NCI-H2196 (cell line): Measurements from ENCODE around the gene SLC7A6.

Source experiments
- DNase-seq: peaks from one replicate; lab custom pipeline; 2025; ENCODE audit not compliant: unreplicated experiment; lab: John Stamatoyannopoulos, UW

The SLC7A6 gene

DNA sequence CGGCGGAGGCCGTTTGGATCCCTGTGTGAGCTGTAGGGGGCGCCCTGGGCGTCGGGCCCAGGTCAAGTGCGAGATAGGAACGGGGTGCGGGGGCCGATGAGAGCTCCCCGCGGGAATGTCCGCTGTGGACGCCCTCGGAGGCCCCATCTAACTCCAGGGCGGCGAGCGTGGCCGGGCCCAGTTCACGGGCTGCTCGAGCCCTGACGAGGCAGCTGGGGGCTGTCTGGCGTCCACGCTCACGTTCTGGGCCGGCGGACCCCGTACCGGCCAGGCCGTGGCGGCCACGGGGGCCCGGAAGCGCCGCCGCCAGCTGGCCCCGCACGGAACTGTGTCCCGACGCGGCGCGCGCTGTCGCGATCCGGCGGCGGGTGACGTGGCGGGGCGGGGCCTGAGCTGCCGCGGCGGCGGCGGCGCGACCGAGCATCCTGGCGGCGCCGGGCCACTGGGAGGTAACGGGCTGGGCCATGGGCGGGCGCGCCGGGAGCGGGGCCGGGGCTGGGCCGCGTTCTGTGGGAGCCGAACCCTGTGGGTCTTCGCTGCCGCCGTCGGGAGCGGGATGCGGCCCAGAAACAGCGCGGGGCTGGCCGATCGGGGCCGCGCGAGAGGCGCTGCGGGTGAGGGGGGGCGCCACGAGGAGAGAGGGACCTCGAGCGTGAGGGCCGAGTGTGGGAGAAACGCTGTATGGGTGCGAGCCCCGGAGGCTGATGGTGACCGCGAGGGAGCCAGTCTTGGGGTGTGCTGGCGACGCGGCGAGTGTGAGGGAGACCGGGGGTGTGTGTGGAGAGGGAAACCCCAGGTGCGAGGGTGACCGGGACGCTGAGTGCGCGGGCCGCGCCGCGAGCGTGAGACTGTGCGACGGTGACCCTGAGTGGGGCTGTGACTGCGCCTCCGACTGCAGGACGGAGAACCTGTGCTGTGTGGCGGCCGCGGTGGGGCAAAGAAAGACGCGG lies at the start of gene SLC7A6:
SLC7A6 (plus strand) TSS at position 399 of the 950 bp plus-strand sequence. CDS start 10,201 bp downstream, outside the sequence.
- DNase-seq, result peak; percentile 27

DNA sequence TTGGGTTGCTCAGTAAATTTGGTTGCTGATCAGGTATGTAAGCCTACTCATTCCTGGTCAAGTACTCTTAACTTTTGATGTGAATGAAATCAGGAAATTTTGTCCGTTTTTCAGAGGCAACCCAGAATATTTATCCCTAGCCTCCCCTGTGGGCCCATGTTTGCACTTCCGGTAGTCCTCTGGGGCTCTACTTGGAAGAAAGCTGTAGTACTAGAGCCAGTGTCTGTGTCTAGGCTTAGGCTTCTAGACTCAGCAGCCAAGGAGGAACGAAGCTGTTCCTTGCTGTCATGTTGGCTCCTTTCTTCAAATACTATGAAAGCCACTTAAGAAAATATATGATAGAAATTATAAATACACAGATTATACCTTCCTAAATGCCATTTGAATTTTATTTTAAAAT lies 49.6 kb upstream of the SLC7A6 start:
- DNase-seq, result no peak

DNA sequence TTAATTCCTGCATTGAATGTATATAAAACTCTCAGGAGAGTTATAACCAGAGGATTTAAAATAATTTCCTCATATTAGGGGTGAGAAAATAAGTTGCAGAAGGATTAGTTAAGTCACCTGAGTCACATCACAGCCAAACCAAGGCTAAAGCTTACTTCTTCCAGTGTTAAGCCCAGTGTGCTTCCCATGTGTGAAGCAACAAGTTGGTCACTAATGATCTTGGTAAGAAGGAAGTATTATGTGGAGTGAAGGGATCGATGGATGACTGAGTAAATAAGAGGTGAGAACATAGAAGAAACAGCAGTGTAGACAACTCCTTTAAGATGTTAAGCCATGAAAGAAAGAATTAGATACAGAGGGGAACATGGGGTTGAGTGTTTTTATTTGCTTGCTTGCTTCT lies 49.0 kb upstream of the SLC7A6 start:
- no peak for DNase-seq

DNA sequence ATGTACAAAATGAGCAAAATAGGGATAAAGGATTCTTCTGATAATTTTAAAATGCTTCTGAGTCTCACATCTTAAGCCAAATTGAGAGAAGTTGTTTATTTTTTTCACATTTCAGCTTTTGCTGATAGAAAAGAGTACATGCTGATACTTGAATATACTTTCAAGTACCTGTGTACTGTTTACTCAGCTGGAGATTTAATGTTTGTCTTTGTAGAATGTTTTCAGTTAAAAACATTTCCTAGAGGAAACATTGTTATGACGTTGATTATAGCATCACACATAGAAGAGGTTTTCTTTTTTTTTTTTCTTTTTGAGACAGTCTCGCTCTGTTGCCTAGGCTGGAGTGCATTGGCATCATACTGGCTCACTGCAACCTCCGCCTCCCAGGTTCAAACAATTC lies 48.1 kb upstream of the SLC7A6 start:
- DNase-seq, result no peak

DNA sequence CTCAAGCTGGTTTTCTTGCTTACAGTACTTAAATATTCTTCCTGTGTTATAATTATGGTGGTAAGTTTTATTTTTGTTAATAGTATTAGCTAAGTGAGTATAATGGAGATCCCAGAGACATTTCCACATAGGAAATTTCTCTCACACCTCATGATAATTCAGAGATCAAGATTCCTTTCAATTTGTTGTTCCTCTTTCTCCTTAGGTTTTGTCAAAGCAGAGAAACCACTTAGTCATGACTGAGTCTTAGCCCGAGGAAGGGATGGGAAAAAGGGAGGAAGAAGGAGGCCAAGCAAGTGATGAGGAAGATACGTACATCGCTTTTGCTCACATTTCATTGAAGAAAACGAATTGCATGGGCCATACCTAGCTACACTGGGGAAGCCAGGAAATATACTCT lies 46.8 kb upstream of the SLC7A6 start:
- DNase-seq, result no peak

DNA sequence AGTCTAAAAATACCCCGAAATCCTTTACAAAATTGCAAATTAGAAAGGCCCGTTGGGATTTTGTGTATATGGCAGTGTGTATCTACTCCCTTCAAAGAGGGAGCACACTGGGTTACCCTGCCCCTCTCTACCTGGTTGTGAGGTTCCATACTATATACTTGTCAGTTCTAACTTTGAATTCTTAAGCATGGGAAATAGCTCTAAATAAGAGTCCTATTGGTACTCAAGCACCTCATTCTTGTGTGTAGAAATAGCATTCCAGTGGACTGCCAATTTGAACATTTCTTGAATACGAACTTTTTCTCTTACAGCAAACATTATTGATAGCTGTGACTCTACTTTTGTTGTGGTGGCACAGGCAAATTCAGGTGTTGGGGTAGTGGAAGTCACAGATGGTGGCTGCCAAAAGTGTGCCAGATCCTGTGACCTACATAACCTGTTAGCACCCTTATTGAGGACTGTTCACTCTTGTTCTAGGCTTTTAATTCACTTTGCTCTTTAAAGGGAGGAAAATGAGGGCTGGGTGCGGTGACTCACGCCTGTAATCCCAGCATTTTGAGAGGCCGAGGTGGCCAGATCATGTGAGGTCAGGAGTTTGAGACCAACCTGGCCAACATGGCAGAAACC lies 44.5 kb upstream of the SLC7A6 start:
- DNase-seq, result no peak

DNA sequence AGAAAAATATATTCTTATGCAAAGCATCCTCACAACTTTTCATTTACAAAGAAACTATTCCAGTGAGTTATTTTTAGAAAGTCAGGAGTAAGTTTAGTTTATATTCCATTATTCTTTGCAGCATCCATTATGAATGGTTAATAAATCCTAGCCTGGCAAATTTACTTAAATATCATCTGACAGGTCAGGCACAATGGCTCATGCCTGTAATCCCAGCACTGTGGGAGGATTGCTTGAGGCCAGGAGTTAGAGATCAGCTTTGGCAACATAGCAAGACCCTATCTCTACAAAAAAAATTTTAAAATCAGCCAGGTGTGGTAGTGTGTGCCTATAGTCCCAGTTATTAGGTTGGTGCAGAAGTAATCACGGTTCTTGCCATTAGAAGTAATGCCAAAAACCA lies 41.3 kb upstream of the SLC7A6 start:
- DNase-seq, result no peak

DNA sequence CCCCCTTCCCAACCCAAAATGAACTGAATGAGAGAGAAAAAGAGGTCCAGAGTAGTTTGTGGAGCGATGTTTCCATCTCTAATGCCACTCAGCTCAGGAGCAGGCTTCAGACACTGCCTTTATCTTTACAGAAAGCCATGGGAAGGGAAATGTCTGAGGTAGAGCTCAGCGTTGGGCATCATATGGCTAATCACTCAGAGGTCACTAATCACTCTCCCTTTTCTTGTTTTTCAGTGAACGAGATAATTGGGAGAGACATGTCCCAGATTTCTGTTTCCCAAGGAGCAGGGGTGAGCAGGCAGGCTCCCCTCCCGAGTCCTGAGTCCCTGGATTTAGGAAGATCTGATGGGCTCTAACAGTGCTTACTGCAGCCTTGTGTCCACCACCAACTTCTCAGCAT lies 38.2 kb upstream of the SLC7A6 start:
- no peak for DNase-seq

DNA sequence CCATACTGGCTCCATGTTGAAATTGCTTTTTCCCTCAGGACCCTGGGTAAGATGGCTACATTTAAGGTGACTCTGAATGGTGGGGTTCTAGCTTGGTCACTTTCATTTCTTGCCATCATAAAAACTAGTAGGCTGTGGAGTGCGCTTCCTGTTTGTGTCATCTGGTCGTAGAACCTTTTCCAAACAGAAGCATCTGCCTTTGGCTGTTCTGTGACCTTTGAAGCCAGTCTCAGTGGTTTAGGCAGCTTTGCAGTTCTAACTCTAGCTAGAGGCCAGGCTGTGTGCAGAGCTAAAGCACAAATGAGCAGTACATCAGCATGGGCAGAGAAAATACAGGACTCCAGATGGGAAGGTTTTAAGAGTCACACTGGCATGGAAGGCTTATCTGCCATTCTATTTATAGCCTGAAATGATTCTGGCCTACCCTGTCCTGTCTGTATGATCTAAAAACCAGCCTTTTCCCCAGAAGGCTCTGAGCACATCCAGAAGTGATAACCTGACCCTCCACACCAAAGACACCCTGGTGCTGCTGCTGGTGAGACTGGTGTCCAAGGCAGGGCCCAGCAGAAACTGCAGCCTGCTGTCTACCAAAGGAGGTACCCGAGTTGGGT lies 37.0 kb upstream of the SLC7A6 start:
- no peak for DNase-seq

DNA sequence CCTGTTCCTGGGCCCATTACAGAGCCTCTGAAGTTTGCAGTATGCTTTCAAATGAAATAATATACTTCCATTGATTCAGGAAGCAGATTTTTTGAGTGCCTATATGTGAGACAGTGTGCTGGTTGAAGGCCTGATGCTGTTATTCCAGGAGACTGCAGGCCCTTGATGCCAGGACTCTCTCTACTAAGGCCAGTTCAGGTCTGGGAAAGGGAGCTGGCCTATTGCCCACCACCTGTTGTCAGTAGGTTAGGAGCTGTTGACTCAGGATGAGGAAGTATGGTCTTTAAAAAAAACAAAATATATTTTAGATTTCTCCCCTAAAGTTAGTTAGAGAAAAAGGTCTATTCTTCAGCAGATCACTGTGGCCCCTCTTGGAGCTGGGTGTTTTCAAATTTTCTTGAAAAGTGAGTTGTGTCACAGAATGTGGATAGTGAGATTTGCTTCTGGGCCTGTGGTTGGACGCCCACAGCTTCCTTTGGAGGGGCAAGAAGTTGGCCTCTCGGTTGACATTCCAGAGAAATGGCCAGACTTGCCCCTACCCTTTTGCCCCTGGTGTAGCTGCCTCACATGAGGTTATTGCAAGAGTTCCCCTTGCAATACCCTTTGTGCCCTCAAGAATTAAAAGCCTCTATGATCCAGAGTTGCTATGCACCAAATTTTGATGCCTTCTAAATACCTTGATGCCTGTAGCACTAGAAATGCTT lies 36.3 kb upstream of the SLC7A6 start:
- no peak for DNase-seq

DNA sequence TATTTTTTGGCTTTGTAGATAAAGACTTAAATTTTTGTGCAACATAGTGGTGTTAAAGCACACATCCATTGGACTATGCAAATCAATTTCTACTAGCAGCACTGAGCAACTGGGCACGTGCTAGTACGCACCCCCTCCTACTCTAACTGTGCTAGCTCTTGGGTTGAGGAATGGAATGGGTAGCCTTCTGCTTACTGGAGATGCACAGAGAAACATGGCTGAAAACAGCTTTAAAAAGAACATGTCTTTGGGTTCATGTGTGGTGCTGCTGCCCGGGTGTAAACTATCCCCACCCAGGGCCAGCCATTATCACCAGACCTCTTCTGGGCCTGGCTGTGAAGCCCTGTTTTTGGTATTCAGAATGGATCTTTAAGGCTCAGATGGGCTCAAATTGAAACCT lies 35.7 kb upstream of the SLC7A6 start:
- no peak for DNase-seq

DNA sequence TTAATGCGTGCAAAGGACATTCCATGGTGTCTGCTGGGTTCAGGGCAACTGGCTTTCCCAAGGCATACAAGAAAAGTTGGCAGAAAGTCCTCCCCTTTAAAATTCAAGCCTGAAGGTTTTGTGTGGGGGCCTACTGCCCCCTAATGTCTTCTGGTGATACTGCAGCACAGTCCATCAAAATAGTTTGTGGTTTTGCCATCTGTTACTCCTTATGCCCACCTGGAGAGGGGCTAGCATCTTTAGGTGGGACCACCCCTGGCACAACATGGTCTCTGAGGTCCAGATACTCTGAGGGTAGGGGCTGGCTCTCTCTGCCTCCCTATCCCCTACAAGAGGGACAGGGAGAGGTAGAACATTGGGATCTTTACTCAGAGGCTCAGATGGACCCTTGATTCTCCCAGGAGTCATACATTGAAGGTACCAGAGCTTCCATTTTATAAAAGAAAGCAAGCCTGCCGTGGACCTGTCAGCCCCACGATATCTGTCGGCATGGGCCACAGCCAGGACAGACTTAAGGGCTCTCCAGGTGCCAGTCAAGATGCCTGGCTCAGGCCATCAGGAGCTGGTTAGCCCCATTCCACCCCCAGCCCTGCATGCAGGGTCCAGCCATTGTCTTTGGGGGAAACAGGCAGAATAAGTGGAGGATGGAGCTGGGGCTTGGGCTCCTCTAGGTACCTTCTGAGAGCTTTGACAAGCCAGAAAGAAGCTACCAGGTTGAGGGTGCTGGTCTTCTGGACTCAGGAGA lies 34.7 kb upstream of the SLC7A6 start:
- DNase-seq, result peak; percentile 32

DNA sequence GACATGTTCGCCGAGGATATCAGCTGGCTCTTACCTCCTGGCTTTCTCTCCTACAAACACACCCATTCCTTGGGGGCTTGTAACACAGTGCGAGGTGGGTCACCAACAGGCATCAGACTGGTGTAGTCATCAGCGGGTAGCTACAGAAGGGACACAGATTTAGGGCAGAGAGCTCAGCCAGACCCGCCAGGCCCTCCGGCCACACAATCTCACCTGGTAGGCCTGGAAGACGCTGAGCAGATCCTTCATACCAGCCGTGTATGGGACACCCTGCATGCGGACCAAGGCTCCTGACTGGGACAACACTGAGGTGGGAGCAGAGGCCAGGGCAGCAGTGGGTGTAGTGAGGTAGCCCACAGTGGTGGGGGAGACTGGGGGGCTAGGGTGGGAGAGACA lies 34.2 kb upstream of the SLC7A6 start:
- DNase-seq, result no peak

DNA sequence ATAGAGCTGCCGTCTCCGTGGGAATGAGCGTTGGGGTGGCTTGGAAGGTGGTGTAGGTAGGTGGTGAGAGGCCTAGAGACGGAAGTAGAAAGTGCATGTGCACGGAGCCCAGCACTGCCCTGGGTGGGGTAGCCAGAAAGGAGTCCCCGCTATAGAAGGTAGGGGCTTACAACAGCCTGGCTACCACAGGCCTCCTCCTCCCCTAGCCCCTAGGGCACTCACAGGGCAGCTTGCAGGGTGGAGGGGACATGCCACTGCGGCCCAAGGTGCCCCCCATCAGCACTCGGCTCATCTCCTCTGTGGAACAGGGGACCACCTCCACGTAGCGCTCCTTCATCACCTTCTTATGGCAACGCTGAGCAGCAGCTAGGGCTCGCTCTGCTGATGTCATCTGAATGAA lies 33.4 kb upstream of the SLC7A6 start:
- no peak for DNase-seq

DNA sequence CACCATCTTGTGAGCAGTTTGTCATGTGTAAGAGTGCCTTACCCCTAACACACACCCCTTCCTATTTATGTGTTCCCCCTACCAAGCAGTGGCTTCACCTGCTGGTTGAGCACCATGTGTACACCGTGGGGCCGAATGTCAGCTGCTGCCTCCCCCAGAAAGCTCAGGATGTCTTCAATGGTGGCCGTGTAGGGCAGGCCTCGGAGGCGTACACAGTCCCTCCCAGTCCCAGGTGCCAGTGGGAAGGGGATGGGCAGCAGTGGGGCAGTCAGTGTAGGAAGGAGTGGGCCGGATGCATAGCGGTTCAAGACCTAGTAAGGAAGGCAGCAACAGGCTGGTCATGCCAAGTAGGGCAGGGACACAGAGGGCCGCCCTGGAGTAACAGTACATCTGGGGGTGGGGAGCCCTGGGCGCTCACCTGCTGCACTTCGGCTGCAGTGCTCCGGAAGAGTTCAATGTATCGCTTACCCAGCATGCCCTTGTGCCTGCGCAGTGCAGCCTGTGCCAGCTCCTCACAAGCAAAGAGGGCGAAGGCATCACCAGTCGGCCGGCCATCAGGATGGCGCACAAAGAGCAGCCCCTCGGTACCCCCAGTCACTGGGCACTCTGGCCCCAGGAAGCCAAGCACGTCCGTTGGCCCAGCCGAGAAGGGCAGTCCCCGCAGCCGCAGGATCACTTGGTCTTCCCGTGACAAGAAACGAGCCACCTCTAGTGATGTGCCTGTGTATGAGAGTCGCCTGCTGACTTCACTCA lies 32.8 kb upstream of the SLC7A6 start:
- DNase-seq, result no peak

DNA sequence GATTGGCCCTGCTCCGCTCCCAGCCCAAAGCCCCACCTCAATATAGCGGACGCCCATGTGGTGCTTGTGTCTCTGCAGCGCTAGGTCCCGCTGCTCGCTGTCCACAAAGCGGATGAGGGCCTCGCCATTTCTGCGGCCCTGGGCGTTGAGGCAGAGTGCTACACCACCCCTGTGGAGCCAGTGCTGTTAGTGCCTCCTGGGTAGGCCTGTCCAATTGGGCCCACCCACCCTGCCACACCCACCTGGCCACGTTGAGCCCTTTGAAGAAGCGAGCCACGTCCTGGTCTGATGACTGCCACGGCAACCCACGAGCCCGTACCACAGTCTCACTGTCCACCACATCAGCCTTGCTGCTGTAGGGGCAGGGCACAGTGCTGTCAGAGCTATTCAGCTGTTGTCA lies 32.0 kb upstream of the SLC7A6 start:
- DNase-seq, result no peak

DNA sequence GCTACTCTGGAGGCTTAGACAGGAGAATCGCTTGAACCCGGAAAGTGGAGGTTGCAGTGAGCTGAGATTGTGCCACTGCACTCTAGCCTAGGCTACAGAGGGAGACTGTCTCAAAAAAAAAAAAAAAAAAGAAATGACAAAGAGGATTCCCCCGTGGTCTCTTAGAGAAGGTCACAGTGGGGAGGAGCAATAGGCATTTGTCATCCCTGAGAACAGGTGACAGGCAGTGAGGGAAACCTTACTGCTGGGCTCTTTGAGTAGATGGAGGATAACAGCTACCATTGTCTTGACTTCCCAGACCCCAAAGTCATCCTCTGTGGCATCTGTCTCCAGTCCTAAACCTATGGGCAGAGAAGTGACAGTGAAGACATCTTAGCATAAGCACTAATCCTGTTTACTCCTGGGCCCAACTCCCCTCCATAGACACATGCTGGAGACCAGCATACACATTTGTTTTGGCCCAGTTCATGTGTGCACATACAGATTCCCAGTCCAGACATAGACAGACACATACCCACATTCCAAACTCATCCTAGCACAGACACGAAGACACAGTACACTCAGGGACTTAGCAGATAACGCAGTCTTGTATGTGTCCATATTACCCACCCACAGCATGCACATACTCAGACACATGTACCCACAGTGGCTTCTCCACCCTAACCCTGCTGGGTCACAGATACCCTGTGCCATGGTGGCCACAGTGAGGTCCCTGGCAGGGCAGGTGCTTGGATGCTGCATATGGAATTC lies 31.1 kb upstream of the SLC7A6 start:
- DNase-seq, result no peak

DNA sequence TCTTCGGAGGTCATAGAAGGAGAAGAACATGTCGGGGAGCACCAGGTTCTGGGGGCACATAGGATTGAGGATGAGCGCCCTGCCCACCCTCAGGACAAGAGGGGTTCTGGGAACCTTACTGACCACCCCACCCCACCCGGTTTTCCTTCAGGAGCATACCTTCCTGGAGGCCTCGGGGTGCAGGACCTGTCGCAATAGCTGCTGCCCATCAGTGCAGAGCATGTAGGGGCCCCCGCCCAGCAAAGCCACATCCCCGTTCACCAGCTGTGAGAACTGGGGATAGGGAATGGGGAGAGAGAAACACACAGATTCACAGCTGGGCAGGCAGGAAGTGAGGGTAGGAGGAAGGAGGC lies 30.5 kb upstream of the SLC7A6 start:
- DNase-seq, result no peak
